ENCODE data around the gene TIAM2.

The TIAM2 gene

GRCh38 chr6:155257796-155258195 is 262.7 kb downstream of the TIAM2 start:
- no peak overlapping the region for H3K27ac ChIP-seq

GRCh38 chr6:155259204-155259603 is 264.1 kb downstream of the TIAM2 start:
- TF ChIP-seq CTCF (conservative IDR thresholded peaks at IDR 0.05), result no peak
- no peak overlapping the region for H3K27ac ChIP-seq

More at GRCh38 chr6:155257796-155258195, 262.7 kb downstream of the TIAM2 start:
- no peak for TF ChIP-seq CTCF (conservative IDR thresholded peaks at IDR 0.05)

DNA sequence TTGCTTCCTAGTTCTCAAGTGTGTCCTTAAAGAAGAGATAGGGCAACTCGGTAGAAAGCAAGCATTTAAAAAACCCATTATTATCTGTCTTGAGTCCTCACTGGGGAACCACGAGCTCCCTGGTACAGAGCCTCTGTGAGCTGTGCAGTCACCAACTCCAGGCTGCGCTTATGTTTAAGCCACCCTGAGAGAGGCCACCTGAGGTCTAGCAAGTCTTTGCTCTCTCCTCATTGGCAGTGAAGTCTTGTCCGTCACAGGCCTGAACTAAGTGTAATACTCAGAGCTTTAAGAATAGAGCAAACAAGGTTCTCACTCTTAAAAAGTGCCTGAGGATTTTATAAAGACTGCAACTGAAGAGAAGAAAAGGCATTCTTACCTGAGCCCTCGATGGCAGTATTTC is 264.8 kb downstream of the TIAM2 start:
- no peak overlapping the region for H3K27ac ChIP-seq

GRCh38 chr6:155260686-155261085 is 265.6 kb downstream of the TIAM2 start:
- H3K27ac ChIP-seq, result no peak overlapping the region
- TF ChIP-seq CTCF (conservative IDR thresholded peaks at IDR 0.05), result no peak

More for the DNA sequence above, 264.8 kb downstream of the TIAM2 start:
- TF ChIP-seq CTCF (conservative IDR thresholded peaks at IDR 0.05), result no peak

DNA sequence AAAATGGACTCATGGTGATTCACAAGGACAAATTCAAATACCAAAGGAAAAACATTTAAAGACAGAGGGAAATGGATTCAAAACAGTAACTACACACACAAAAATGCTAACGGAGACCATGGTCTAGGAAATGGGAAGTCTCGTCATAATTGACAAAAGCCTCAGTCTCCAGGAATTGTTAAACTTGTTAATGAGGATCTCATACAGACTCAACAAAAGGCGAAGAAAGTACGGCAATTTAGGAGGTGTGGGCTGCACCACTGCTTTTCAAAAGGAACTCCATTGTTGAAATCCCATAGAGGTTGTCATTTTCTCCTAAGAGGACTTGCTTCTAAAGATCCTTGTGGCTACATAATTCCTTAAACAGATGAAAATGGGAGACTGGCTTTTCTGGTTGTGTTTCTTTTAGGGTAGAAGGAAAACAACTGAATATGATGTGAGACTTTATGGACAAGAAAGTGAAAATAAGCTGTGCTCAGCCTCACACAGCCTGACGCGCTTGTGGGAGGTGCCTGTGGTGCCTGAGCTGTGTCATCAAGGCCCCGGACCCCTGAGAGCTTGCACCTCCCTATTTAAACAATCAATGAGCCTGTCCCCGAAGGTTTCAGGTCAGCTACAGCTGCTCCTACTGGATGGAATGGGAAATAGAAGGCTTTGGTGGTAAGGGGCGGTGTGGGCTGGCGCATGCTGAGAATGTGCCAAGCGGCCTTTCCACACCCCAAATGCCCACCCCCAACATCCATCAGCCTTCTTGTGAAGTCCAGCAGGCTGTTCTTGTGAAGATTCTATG is 266.2 kb downstream of the TIAM2 start:
- no peak for TF ChIP-seq CTCF (conservative IDR thresholded peaks at IDR 0.05)
- H3K27ac ChIP-seq, result no peak overlapping the region

GRCh38 chr6:155262655-155263054 is 267.5 kb downstream of the TIAM2 start:
- H3K27ac ChIP-seq, result no peak overlapping the region
- TF ChIP-seq CTCF (conservative IDR thresholded peaks at IDR 0.05), result no peak

DNA sequence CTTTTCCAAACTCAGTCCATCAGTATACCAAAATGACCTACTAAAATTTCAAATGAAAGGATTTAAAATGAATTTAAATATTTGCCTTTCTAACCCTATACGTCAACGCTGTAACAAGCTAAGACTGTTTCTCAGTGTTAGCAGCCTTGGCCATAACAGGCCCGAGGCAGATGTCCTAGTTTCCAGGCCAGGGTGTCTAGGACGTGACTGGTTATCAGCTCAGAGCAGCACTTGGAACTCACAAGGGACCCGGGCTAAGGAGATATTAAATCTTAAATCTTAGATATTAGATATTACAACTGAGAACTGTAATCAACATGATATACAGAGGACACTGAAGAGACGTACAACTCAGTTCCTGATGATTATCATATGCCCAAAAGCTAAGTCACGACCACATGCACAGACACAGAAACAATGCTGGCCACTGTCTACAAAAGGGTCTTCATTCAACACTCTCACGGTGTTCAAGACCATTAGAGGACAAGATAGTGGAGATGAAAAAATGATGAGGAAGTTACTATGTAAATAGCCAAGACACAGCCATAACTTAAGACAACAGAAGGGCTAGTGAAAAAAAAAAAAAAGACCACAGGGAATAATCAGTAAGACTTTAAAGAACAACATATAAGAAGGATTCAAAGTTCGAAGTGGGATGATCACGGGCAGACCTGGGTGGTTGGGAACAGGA is 268.4 kb downstream of the TIAM2 start, which contains the start of gene CLDN20:
Gene CLDN20, plus strand, starts transcription at position 641 of the 691 bp plus-strand sequence. CDS start 11,707 bp downstream, outside the sequence.
- H3K27ac ChIP-seq, result no peak within 1 kb of the TSS
- no peak for TF ChIP-seq CTCF (conservative IDR thresholded peaks at IDR 0.05)

All from VCaP (cell line).